ENCODE measurements around the gene C1QTNF4. TPM values are rescaled to one million over a fixed set of nuclear protein-coding genes. Genes with fewer than 3 reads are reported as not detected.

Gene C1QTNF4
- total and polyA plus RNA-seq, 2 donors (not counting 1 experiment from before 2014, with no cell fraction given): 1.6 TPM; not detected in 1

DNA sequence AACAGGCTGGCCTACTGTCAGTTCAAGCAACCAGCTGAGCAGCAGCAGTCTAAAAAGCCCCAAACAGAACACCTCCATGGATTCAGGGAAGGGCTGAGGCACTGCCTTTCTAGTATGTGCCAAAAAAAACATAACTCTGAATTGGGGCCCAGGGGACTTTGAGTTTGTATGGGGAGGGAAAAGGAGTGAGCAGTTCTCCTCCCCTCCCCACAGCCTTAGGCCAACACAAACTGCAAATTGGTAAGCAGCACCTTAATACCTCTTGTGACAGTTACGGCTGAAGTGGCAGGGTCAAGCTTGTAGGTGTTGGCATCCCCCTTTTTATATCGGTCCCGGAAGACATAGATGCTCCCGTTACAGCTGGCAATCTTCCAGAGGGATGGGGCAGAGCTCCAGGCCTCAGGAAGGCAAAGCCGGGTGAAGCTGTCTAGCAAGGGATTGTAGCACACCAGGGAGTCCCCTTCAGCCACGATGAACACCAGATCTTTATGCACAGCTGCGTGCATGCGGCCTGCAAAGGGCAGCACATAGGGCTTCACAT, 21.4 kb downstream of the C1QTNF4 start:
- no peak overlapping the region for H3K4me3 ChIP-seq (ENCODE audit: control extremely low read depth in 1 of 5, extremely low read depth in 1 of 5, insufficient read depth in 1 of 5, low read depth in 2 of 5, low read length in 4 of 5)
- DNase-seq (no peak), ATAC-seq (ENCODE audit: low read depth) (no peak)
- Mint-ChIP-seq H3K4me1 (peaks cover 12% of the 10 kb centered on the region), H3K4me3 (no peak overlapping the region), H3K27me3 (no peaks in the 10 kb centered on the region), H3K27ac (no peak overlapping the region), H3K9me3 (ENCODE audit: insufficient read depth) (no peaks in the 10 kb centered on the region)
- H3K36me3 ChIP-seq (replicated peaks in 1 of 2; ENCODE audit: control extremely low read depth in 1 of 2, control insufficient read depth in 1 of 2, extremely low read depth in 1 of 2, insufficient read depth in 2 of 2, low read length in 1 of 2): peaks cover 0 to 59% of the 10 kb centered on the region in 2 experiments
- no peak overlapping the region for H3K27ac ChIP-seq (ENCODE audit: low read length in 2 of 2)
- no peaks in the 10 kb centered on the region for H3K27me3 ChIP-seq (replicated peaks in 1 of 4; ENCODE audit: control extremely low read depth in 1 of 4, control insufficient read depth in 3 of 4, insufficient read depth in 4 of 4, low read length in 3 of 4)
- TF ChIP-seq CTCF (IDR thresholded peaks at IDR 0.05) (no peak), EZH2 (IDR thresholded peaks at IDR 0.05; ENCODE audit: borderline replicate concordance, insufficient read depth, low read depth, low read length, poor library complexity, severe bottlenecking) (no peak)
- no peak overlapping the region for H3K9ac ChIP-seq (ENCODE audit: low read length)
- WGBS (ENCODE audit: insufficient coverage): 92% methylated on average over 8 of the region's 8 CpGs
- ChIA-PET CTCF (no interaction called here), POLR2A (no interaction called here)
- H3K4me1 ChIP-seq (ENCODE audit: control insufficient read depth in 2 of 2, insufficient read depth in 2 of 2, low read length in 2 of 2): peaks cover 7% of the 10 kb centered on the region in 2 donors
- no peak overlapping the region for H2AFZ ChIP-seq (ENCODE audit: insufficient read depth, low read depth, low read length, poor library complexity, severe bottlenecking)
- peaks cover 2% of the 10 kb centered on the region for H4K20me1 ChIP-seq (ENCODE audit: control insufficient read depth, insufficient read depth, low read length, poor library complexity, severe bottlenecking)
- peaks cover 53% of the 10 kb centered on the region for H3K79me2 ChIP-seq (ENCODE audit: control insufficient read depth, insufficient read depth, low read length)
- no peaks in the 10 kb centered on the region for H3K9me3 ChIP-seq (ENCODE audit: control extremely low read depth in 1 of 3, control insufficient read depth in 2 of 3, insufficient read depth in 1 of 3, low read length in 2 of 3)
- intact Hi-C loops (cut with micrococcal nuclease): no loop called here
- H3K4me2 ChIP-seq (replicated peaks; ENCODE audit: low read depth, low read length, poor library complexity, severe bottlenecking): no peak overlapping the region

- H3K4me2 ChIP-seq (replicated peaks; ENCODE audit: low read depth, low read length, poor library complexity, severe bottlenecking): no peak overlapping the region
- Mint-ChIP-seq H3K27me3 (no peaks in the 10 kb centered on the region), H3K27ac (no peak overlapping the region), H3K4me3 (no peak overlapping the region), H3K4me1 (peaks cover 5% of the 10 kb centered on the region), H3K9me3 (ENCODE audit: insufficient read depth) (no peaks in the 10 kb centered on the region)
- ATAC-seq (ENCODE audit: low read depth) (no peak), DNase-seq (no peak)
- H3K27me3 ChIP-seq (replicated peaks in 1 of 4; ENCODE audit: control extremely low read depth in 1 of 4, control insufficient read depth in 3 of 4, insufficient read depth in 4 of 4, low read length in 3 of 4): no peaks in the 10 kb centered on the region
- H3K27ac ChIP-seq (ENCODE audit: low read length in 2 of 2): no peak overlapping the region
- intact Hi-C loops (cut with micrococcal nuclease): no loop called here
- H3K4me1 ChIP-seq (ENCODE audit: control insufficient read depth in 2 of 2, insufficient read depth in 2 of 2, low read length in 2 of 2): no peaks in the 10 kb centered on the region
- H3K79me2 ChIP-seq (ENCODE audit: control insufficient read depth, insufficient read depth, low read length): peaks cover 52% of the 10 kb centered on the region
- H3K4me3 ChIP-seq (ENCODE audit: control extremely low read depth in 1 of 5, extremely low read depth in 1 of 5, insufficient read depth in 1 of 5, low read depth in 2 of 5, low read length in 4 of 5): no peak overlapping the region
- 100% methylated on average over 1 of the region's 1 CpG for WGBS (ENCODE audit: insufficient coverage)
- TF ChIP-seq EZH2 (IDR thresholded peaks at IDR 0.05; ENCODE audit: borderline replicate concordance, insufficient read depth, low read depth, low read length, poor library complexity, severe bottlenecking) (no peak), CTCF (IDR thresholded peaks at IDR 0.05) (no peak)
- H2AFZ ChIP-seq (ENCODE audit: insufficient read depth, low read depth, low read length, poor library complexity, severe bottlenecking): no peak overlapping the region
- CTCF ChIA-PET: no interaction called here
- POLR2A ChIA-PET: no interaction called here
- no peaks in the 10 kb centered on the region for H3K9me3 ChIP-seq (ENCODE audit: control extremely low read depth in 1 of 3, control insufficient read depth in 2 of 3, insufficient read depth in 1 of 3, low read length in 2 of 3)
- no peaks in the 10 kb centered on the region for H4K20me1 ChIP-seq (ENCODE audit: control insufficient read depth, insufficient read depth, low read length, poor library complexity, severe bottlenecking)
- H3K9ac ChIP-seq (ENCODE audit: low read length): no peak overlapping the region
- H3K36me3 ChIP-seq (replicated peaks in 1 of 2; ENCODE audit: control extremely low read depth in 1 of 2, control insufficient read depth in 1 of 2, extremely low read depth in 1 of 2, insufficient read depth in 2 of 2, low read length in 1 of 2): peaks cover 0 to 55% of the 10 kb centered on the region in 2 experiments
Observed at GRCh38 chr11:47571895-47572294, 22.3 kb downstream of the C1QTNF4 start.

Data from B cell (primary cell).